HG02610 (cell line): ENCODE measurements around the gene MTTP.

Experiments
- ATAC-seq: cut with Tn5 transposase; IDR thresholded peaks from one replicate; pipeline ENCODE4 v1.9.1; 2021; ENCODE audit warnings: mild to moderate bottlenecking, moderate library complexity; ENCODE audit not compliant: unreplicated experiment

MTTP gene

GRCh38 chr4:99637174-99637573 is 62.5 kb downstream of the MTTP start:
- no peak for ATAC-seq

GRCh38 chr4:99640676-99641075 is 66.1 kb downstream of the MTTP start:
- ATAC-seq: no peak

GRCh38 chr4:99642725-99643489 is 68.3 kb downstream of the MTTP start:
- ATAC-seq: no peak

GRCh38 chr4:99644453-99644852 is 69.8 kb downstream of the MTTP start:
- ATAC-seq: no peak

- no peak for ATAC-seq
Measured at GRCh38 chr4:99645036-99645435, 70.4 kb downstream of the MTTP start.

- ATAC-seq: no peak
Measured at GRCh38 chr4:99645638-99646037, 71.0 kb downstream of the MTTP start.

- no peak for ATAC-seq
Measured at GRCh38 chr4:99647071-99647470, 72.4 kb downstream of the MTTP start.

GRCh38 chr4:99648321-99648720 is 73.7 kb downstream of the MTTP start:
- ATAC-seq: no peak

GRCh38 chr4:99649208-99649607 is 74.6 kb downstream of the MTTP start:
- no peak for ATAC-seq

GRCh38 chr4:99649778-99650177 is 75.2 kb downstream of the MTTP start:
- no peak for ATAC-seq

GRCh38 chr4:99651016-99651769 is 76.6 kb downstream of the MTTP start:
- no peak for ATAC-seq

- ATAC-seq: no peak
Measured at GRCh38 chr4:99651811-99652485, 77.3 kb downstream of the MTTP start.

GRCh38 chr4:99652596-99653436 is 78.2 kb downstream of the MTTP start:
- ATAC-seq: no peak

GRCh38 chr4:99653916-99654315 is 79.3 kb downstream of the MTTP start:
- ATAC-seq: no peak

- ATAC-seq: no peak
Measured at GRCh38 chr4:99654361-99654761, 79.7 kb downstream of the MTTP start.

- ATAC-seq: no peak
Measured at GRCh38 chr4:99655308-99656081, 80.9 kb downstream of the MTTP start.

GRCh38 chr4:99657798-99658197 is 83.2 kb downstream of the MTTP start, which contains the start of gene C4orf54:
C4orf54 (minus strand) TSS chr4:99657828; CDS start chr4:99654648, 3,180 bp downstream.
- no peak for ATAC-seq

GRCh38 chr4:99658666-99659065 is 84.0 kb downstream of the MTTP start:
- no peak for ATAC-seq

GRCh38 chr4:99661907-99662306 is 87.3 kb downstream of the MTTP start:
- ATAC-seq: no peak

GRCh38 chr4:99664716-99665115 is 90.1 kb downstream of the MTTP start:
- ATAC-seq: no peak
